ENCODE measurements around the gene WWP2. TPM values are rescaled to one million over a fixed set of nuclear protein-coding genes. Genes with fewer than 3 reads are reported as not detected.

Gene WWP2
- total RNA-seq = 11.0 and 24.2 TPM in 2 replicates

DNA sequence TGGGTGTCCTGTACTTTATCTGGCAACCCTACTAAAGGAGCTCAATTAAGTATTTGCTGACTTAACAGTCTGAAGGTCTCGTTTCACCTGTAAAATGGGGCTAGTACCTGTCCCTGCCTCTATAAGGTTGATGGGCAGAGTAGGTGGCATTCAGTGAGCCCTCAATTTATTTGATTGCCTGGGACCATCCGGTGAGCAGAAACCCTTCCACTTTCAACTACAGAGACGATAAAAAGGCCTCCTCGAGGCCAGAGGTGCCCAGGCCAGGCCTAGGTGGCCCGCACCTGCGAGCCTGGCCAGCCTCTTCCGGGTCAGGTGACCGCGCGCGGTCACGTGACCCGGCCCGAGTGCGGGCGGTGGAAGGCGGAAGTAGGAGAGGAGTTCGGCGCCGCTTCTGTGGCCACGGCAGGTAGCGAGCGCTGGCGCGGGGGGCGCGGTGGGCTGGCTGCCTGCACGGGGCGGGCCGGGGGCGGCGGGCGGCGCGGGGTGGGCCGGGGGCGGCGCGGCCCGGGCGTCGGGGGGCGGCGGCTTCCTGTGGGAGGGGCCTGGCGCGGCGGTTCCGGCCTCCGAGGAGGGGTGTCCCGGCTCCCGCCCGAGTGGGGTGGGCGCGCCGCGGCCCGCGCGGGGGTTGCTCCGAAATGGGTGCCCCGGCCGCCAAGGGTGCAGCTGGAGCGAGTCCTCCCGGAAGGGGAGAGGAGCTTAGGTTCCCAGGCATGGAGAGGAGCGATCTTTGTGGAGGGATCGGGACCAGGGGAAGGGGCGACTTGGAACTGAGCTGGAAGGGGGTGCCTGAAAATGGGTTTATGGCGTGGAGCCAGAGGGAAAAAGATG is at the start of gene WWP2:
TSS of gene WWP2 (plus strand) at position 350 of the 831 bp plus-strand sequence. CDS start 24,679 bp downstream, outside the sequence.

DNA sequence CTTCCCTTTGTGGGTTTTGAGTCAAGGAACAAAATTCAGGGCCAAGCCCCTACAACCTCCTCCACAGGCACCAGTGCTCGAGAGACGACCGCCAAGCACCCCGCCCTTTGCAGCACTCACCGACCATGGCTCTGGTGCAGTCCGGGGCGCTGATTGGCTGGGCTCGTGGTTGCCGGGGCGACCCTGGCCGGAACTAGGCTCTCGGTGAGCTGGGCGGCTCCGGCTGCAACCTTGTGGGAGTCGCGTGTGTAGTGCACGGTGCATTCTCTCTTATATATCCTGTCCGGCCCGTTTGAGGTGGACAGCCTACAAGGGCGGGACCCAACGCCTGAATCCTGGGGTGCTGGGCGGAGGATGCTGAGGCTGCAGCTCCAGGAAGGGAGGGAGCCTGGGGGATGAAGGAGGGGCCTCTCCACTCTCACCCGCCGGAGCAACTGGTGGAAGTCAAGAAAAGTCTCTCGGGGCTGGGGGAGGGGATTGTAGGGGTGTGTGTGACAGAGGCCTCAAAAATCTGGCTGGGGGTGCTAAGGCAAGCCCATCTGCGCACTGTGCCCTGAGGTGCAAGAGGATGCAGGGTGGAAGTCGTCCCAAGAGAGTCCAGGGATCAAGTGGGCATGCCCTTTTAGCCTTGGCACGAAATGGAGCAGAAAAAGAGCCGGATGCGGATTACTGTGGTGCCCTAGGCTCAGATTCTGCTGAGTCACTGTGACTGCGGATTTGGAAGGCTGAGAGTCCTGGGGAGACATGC is 35.6 kb upstream of the WWP2 start, which contains the start of gene NQO1:
TSS of gene NQO1 (minus strand) at position 248 of the 748 bp plus-strand sequence. CDS start at position 127, 121 bp downstream.

DNA sequence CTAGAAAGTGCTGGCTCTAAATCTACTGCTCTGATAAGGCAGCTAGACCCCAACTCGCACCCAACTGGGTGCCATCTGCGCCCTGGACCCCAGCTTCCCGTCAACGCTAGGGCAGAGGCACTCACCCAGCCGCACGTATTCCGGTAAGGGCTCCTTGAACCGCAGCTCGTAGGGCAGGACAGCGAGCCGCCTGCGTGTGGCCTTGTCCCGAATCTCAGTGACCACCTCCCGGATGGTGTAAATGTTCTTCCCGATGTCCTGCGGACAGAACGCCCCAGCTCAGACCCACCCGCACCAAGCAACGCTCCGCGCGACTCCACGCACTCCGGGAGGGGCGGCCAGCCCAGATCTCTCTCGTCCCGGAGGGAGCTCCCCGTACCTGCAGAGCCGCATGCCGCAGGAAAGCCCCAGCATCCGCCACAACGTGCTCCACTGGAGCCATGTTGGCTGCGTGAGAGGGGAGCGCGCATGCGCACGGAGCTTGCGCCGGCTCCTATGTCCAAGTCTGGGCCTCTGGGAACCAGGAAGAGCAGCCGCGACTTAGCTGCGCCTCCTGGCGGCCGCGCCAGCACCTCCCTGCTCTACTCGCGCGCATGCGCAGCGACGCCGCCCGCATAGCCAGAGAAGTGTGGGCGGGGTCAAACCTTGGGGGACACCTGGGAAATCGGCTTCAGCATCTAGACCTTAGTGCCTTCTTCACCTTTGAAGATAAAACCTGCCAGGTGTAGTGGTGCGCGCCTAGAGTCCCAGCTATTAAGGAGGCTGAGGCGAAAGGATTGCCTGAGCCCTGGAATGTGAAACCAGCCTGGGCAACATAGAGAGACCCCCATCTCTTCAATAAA is 7.4 kb upstream of the WWP2 start, which contains the start of gene NOB1:
TSS of gene NOB1 (minus strand) at position 458 of the 842 bp plus-strand sequence. CDS start at position 442, 16 bp downstream.

DNA sequence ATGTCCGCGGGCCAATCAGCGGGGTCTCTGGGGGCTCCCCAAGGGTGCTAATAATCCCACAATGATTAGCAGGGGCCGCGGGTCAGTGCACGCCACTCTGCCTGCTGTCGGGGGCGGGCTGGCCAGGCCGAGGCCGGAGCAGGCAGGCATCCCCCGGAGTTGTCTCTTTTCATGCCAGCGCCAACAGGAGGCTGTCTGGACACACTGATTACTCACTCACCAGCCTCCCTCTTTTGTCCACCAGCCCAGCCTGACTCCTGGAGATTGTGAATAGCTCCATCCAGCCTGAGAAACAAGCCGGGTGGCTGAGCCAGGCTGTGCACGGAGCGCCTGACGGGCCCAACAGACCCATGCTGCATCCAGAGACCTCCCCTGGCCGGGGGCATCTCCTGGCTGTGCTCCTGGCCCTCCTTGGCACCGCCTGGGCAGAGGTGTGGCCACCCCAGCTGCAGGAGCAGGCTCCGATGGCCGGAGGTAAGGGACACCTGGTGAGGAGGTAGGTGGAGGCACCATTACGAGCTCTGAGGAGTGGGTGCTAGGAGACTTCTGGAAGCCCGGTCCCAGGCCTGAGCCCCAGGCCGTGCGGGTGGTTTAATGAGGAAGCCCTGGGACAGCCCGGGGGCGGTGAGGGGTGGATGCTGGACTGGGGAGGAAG is 189.0 kb downstream of the WWP2 start, which contains the start of gene CLEC18A:
TSS of gene CLEC18A (plus strand) at position 318 of the 655 bp plus-strand sequence. CDS start at position 351, 33 bp downstream.

Other genes starting within 250 kb of the WWP2 start
- 27.6 and 45.7 TPM in 2 replicates for gene NFAT5, start 196.4 kb upstream of the WWP2 start, total RNA-seq
- 122 and 153 TPM in 2 replicates for gene NQO1, start 35.8 kb upstream of the WWP2 start, total RNA-seq
- 11.9 and 12.4 TPM in 2 replicates for gene NOB1, start 7.4 kb upstream of the WWP2 start, total RNA-seq
- 0.32 and 1.5 TPM in 2 replicates for gene CLEC18A, start 189.0 kb downstream of the WWP2 start, total RNA-seq

All from smooth muscle cell of the umbilical artery (primary cell).